GM12872 (cell line): ENCODE data around the gene MYCN.

Source experiments
- CTCF ChIP-seq: IDR thresholded peaks from 3 replicates; pipeline ENCODE4 v1.5.1; 2011; ENCODE audit warnings: low read depth, mild to moderate bottlenecking, low read length, moderate library complexity; ENCODE audit not compliant: insufficient read depth

The MYCN gene

GRCh38 chr2:15936277-15937104 lies 3.9 kb upstream of the MYCN start:
- no peak for TF ChIP-seq CTCF

DNA sequence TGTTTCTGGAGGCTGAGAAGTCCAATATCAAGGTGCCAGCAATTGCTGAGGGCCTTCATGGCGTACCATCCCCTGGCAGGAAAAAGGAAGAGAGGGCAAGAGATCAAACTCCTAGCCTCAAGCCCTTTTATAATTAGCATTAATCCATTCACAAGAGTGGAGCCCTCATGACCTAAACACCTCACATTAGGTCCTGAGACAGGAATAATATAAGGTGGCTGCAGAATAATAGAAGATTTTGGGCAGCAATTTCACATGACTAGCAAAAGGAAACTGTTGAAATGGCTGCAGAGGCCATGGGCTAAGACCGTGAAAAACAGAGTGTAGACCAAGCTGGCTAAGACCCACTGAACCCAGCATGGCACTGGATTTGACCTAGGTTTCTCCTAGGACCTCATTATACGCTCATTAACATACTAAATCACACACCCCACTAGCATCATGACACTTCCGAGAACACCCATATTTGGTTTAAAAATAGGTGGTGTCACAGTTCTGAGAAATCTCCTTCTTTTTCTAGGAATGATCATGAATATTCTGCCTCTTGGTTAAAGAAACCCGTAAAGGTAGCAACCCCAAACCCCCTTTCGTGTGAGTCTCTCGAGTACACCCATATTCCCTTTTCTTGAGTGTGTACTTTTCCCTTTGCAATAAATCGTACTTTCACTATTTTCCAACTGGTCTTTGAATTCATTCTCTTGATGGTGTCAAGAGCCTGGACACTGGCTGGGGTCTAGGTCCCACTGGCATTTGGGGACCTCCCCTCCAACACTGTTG lies 3.1 kb upstream of the MYCN start:
- no peak for TF ChIP-seq CTCF

GRCh38 chr2:15937882-15938802 lies 2.2 kb upstream of the MYCN start:
- no peak for TF ChIP-seq CTCF

GRCh38 chr2:15938803-15939555 lies 1.4 kb upstream of the MYCN start:
- no peak for TF ChIP-seq CTCF

- TF ChIP-seq CTCF: peak; percentile 65
Measured at GRCh38 chr2:15939556-15939853, 845 bp upstream of the MYCN start.

DNA sequence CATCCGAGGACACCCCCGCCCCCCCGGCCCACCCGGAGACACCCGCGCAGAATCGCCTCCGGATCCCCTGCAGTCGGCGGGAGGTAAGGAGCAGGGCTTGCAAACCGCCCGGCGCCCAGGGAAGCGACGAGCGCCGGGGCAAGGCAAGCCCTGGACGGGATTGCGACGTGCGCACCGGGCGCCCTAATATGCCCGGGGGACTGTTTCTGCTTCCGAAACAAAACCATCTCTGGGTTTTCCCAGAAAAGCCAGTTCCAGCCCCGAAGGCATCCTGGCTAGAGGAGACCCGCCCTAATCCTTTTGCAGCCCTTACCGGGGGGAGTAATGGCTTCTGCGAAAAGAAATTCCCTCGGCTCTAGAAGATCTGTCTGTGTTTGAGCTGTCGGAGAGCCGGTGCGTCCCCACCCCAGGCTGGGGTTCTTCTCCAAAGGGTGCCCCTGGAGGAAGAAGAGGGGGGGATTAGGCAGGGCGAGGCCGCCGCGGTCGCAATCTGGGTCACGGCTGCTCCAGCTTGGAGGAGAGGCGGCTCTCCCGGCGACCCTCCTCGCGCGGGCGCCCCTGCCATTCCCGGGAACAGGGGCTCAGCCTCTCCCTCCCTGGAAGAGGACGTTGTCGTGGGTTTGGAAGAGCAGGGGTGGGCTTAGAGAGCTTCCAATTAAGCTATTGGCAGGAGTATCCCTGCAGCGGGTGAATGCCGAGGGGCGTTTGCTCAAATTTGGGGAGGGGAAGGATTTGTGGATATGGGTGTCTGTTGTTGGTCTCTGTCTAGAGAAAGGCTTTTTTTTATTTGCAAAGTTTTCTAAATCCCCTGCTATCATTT lies 521 bp downstream of the MYCN start:
- TF ChIP-seq CTCF: no peak
